Spleen (tissue), 7 donors: ENCODE measurements around the gene ABCC1.

Experiments used
- CTCF ChIP-seq, 11 experiments: fragments of 200-600 bp in 7 of 11; fragments of 450-650 bp in 4 of 11; sonication (generic) in 4 of 11; IDR thresholded peaks in 8 of 11; conservative IDR thresholded peaks in 3 of 11; 1 replicate in 7 of 11; 2 replicates in 4 of 11; pipeline versions ENCODE4 v1.4.0 to v1.8.0; 2016 to 2021; ENCODE audit warnings: antibody characterized with exemption in 11 of 11, inconsistent platforms in 4 of 11, mild to moderate bottlenecking in 1 of 11
- POLR2A ChIP-seq, 3 donors: fragments of 450-650 bp; IDR thresholded peaks; one replicate each; pipeline ENCODE4 v1.5.1; 2017; ENCODE audit warnings: antibody characterized with exemption in 3 of 3, mild to moderate bottlenecking in 1 of 3
- donor health status: DM: no; HTN: no; CAD: no; lungs with moderate emphysema.
- donor health status: DM: no; HTN: no; CAD: no.
- donor health status: DM: no; HTN: no; CAD: no.

- no peak for TF ChIP-seq POLR2A (IDR thresholded peaks at IDR 0.05)
- no peak for TF ChIP-seq CTCF (IDR thresholded peaks at IDR 0.05 in 8 of 11, conservative IDR thresholded peaks at IDR 0.05 in 3 of 11)
Measured at GRCh38 chr16:15961571-15962090, 12.2 kb downstream of the ABCC1 start.
